GM19238 (cell line): ENCODE measurements around the gene COL18A1.
"Not testable (repeated sequence)": the region's sequence is repeated elsewhere in the genome, so short reads cannot be mapped to it uniquely, and the experiment has no call there.

Experiments used
- DNase-seq: peaks from one replicate; pipeline ENCODE4 v3.0.0; 2011; ENCODE audit warnings: low spot score; ENCODE audit not compliant: insufficient read length

The COL18A1 gene

DNA sequence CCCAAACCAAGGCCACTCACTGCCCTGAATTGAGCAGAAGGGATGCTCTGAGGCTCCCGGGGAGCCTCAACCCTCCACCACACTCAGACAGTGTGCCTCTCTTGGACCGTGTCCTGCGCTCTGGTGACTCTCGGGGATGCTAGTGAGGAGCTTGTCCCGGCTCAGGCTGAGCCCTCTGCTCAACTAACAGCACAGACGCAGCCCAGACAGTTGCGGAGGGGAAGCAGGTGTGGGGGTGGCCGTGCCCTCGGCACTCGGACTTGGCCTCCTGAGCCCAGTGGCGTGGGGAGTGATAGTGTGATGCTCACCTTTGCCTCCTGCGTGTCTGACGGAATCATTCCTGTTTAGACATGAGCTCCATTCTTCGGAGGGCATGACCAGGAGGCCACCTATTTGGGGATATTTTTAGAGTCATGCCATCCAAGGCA, 152.7 kb downstream of the COL18A1 start:
- no peak for DNase-seq

DNA sequence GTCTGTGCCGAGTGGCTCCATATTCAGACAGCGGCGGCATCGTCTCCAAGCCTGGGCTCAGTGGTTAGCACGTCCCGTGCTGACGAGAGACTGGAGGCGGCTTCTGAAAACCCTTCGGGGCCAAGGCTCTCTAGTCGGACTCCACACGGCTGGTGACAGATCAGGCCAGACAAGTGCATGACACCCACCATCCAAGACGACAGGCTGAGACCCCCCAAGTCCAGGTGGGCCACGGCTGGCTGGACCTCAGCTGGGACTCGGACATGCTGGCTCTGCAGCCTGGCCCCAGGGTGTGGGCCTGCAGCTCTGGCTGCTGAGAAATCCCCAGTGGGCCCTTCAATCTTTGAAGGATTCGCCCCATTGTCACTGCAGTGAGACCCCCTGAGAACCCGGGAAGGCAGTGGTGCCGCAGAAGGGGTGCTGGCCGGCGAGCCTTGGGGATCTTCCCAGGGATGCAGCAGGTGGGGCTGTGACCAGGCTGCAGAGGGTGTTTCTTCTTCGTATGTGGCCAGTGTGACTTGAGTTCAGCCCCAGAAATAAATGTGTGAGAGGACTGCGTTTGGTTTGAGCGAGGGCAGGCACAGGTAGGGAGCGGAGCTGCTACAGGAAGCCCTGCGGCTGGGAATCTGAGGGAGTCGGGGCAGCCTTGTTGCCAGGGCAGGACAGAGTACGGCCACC, 153.2 kb downstream of the COL18A1 start:
- no peak for DNase-seq

DNA sequence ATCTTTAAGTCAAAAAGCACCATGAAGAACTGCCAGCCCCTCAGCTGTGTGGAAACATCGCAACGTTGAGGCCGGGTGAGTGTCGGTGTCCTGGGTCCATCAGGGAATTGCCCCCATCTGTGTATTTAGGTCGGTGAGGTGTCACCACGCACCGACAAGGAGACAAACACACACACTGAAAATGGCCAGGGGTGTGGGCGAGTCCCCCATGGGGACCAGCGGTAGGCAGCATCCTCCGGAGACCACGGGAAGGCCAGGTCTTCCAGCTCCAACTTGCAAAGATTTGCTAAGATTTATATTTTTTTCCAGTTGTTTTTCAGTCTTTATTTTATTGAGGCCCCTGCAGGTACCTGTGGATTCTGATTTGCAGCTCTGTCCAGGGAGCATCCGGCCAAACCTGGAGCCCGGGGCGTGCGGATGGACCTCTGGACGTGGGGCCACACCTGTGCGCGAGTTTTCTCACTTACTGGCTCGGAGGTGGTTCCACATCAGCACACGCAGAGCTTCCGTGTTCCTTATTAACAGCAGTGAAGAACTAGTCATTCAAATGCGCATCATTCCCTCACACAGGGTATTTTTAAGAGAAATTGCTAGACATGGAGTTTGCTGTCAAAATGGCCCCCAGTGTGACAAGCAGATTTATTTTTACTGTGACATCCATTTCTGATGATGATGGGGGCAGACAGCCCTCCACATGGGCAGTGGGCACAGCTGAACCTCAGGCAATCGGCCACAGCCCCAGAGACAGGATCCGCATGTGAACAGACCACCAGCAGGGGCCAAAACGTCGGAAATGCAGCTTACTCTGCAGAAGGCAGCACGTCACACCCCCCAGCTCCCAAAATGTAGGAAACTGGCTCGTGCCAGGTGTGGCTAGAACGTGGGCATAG, 154.5 kb downstream of the COL18A1 start:
- DNase-seq = no peak

DNA sequence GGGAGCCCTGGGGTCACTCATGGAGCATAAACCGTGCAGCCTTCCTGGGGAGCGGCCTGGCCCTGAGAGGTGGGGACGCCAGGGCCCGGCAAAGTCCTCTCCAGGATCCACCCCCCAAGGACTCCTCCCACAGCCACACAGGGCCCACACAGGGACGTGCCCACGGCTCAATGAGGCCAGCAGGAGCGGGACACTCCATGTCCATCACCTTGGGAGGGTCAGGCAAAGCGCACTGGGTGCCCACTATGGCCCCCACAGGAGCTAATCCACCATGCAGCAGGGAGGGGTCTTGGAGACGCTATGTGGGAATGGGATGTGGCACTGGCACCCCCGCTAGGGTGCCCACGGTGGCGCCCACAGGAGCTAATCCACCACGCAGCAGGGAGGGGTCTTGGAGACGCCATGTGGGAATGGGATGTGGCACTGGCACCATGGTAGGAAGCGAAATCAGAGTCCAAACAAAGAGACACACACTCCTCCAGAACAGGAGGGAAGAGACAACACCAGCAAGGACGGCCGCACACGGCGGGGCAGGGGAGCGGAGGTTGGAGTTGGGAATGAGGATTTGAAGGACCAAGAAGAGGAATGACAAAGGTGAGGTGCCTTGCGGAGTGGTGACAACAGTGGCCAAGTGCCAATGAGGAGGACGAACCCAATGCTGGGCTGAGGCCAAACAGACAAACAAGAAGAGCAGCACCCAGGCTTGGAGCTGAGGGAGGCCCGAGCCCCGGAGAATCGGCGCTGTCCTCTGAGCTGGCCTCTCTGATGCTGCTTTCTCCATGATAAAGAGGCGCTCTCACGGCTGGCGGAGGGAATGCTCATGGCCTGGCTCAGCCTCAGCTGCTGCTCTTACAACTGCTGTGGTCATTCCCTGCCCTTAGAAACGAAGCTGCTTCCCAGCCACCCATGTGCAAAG, 155.4 kb downstream of the COL18A1 start:
- no peak for DNase-seq

DNA sequence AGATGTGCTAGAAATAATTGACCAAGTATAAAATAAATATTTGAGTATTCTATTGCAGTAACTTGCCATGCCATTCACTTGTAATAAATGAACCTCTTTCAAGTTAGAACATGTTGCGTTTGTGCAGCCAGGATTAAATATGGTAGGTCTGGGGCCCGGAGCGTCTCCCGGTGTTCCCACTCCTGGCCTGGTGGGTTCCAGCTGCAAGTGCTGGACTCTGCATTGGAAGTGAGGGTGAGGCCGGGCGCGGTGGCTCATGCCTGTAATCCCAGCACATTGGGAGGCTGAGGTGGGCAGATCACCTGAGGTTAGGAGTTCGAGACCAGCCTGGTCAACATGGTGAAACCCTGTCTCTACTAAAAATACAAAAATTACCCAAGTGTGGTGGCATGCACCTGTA, 156.3 kb downstream of the COL18A1 start:
- DNase-seq = not testable (repeated sequence)

DNA sequence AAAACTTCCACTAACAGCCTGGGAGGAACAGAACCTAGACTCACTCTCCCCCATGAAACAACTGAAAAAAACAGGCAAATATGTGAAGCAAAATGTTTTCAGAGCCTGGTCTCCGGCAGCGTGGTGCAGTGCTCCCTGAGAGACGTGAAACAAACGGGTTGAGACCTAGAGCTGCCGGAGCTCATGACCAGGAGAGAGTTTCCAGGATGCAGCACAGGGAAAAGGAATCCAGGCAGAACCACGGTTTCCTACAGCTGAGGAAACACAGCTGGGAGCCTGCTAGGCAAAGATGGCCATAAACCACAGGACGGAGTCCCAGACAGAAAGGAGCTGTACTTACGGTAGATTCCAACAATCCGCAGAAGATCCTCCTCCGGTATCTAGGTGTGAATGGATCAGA, 157.4 kb downstream of the COL18A1 start:
- DNase-seq = no peak

DNA sequence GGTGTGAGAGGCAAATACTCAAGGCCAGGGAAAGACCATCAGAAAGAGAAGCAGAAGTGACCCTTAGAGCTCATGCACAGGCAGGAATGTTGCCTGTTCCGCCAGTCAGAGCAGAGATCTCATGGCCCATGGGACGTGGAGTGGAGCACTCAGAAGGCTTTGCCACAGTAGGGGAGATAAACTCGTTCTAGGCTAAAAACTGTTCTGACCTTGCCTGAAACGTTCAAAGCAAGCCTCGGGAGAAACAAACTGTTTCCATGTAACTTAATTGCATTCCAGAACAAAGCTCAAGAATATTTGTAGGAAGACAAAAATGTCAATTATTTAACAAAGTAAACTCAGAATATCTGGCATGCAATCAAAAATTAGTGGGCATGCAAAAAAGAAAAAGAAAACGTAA, 158.0 kb downstream of the COL18A1 start:
- no peak for DNase-seq
